Measurements from ENCODE around the gene FYCO1.

Gene FYCO1

GRCh38 chr3:45931496-45931895 is 64.1 kb downstream of the FYCO1 start:
- H3K23ac ChIP-seq (ENCODE audit: low read length in 2 of 2) = no peak overlapping the region
- H2BK15ac ChIP-seq (ENCODE audit: low read depth, poor library complexity, severe bottlenecking) = no peak overlapping the region
- no peak for DNase-seq
- no peaks in the 10 kb centered on the region for H3K27me3 ChIP-seq (ENCODE audit: control insufficient read depth in 1 of 2, insufficient read depth in 1 of 2, low read length in 2 of 2)
- H2AK5ac ChIP-seq (ENCODE audit: low read length, severe bottlenecking) = no peak overlapping the region
- H2BK5ac ChIP-seq (ENCODE audit: low read depth, low read length, poor library complexity, severe bottlenecking) = no peak overlapping the region
- 89% methylated on average over 5 of the region's 6 CpGs for WGBS
- no peaks in the 10 kb centered on the region for H3K9me3 ChIP-seq (ENCODE audit: control insufficient read depth, low read length)
- H3K36me3 ChIP-seq (ENCODE audit: control insufficient read depth in 1 of 2, insufficient read depth in 2 of 2, low read depth in 1 of 2, low read length in 2 of 2) = peaks cover 41 to 89% of the 10 kb centered on the region in 2 experiments
- no peak overlapping the region for H3K4me3 ChIP-seq (ENCODE audit: insufficient read depth in 1 of 2, low read depth in 1 of 2, low read length in 2 of 2)
- no peak overlapping the region for H3K4me2 ChIP-seq (ENCODE audit: low read length, poor library complexity, severe bottlenecking)
- H4K91ac ChIP-seq (ENCODE audit: low read length) = no peak overlapping the region
- H3K4ac ChIP-seq (ENCODE audit: low read depth in 1 of 2, low read length in 2 of 2) = no peak overlapping the region
- no peaks in the 10 kb centered on the region for H3K79me1 ChIP-seq (replicated peaks; ENCODE audit: low read length, poor library complexity, severe bottlenecking)
- no peak overlapping the region for H4K8ac ChIP-seq (ENCODE audit: low read length)
- no peak overlapping the region for H3K9ac ChIP-seq (ENCODE audit: low read length)
- no peak overlapping the region for H2BK12ac ChIP-seq (ENCODE audit: low read length in 2 of 2)
- H3K27ac ChIP-seq (ENCODE audit: low read length, poor library complexity, severe bottlenecking) = no peak overlapping the region
- no peak overlapping the region for H2BK120ac ChIP-seq (ENCODE audit: low read depth, low read length)
- no peak overlapping the region for H2AFZ ChIP-seq (ENCODE audit: low read depth, low read length)
- no peaks in the 10 kb centered on the region for H3K4me1 ChIP-seq (ENCODE audit: control insufficient read depth, insufficient read depth, low read depth, low read length)
- H3K18ac ChIP-seq (ENCODE audit: low read depth in 1 of 2, low read length in 2 of 2) = no peak overlapping the region
- H3K14ac ChIP-seq (ENCODE audit: low read length in 2 of 2) = no peak overlapping the region

DNA sequence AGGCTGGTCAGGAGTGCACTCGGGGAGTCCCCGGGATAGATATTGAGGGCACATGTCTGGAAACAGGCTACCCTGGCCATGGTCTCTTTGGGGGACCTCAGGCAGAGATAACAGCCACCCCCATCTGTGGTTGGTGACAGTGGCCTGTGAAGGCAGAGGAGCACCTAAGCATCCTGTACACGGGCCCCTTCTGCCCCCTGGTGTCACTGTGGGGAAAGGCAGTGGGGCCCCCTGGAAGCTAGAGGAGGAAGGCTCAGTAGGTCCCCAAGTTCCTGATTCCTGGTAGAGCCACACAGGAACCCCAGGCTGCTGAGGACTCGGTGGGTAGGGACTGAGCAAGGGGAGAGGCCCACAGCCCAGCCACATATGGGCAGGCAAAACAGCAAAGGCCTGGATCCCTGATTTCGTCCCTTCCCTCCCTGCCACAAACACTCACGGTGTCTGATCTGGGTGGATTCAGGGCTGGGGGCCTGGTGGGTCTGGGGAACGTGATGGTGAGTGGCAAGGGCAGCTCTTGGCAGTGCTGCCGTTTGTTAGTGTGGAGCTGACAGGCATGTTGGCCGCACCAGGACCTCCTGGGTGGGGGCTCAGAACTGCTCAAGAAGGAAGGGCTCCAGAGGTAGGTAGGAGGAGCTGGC is 66.5 kb downstream of the FYCO1 start:
- H2BK5ac ChIP-seq (ENCODE audit: low read depth, low read length, poor library complexity, severe bottlenecking) = no peak overlapping the region
- no peaks in the 10 kb centered on the region for H3K9me3 ChIP-seq (ENCODE audit: control insufficient read depth, low read length)
- no peak overlapping the region for H3K4me2 ChIP-seq (ENCODE audit: low read length, poor library complexity, severe bottlenecking)
- H3K27me3 ChIP-seq (ENCODE audit: control insufficient read depth in 1 of 2, insufficient read depth in 1 of 2, low read length in 2 of 2) = no peaks in the 10 kb centered on the region
- H3K4me3 ChIP-seq (ENCODE audit: insufficient read depth in 1 of 2, low read depth in 1 of 2, low read length in 2 of 2) = no peak overlapping the region
- no peak overlapping the region for H2AK5ac ChIP-seq (ENCODE audit: low read length, severe bottlenecking)
- DNase-seq = peak; percentile 52
- 67% methylated on average over 9 of the region's 9 CpGs for WGBS
- H3K23ac ChIP-seq (ENCODE audit: low read length in 2 of 2) = no peak overlapping the region
- H3K27ac ChIP-seq (ENCODE audit: low read length, poor library complexity, severe bottlenecking) = no peak overlapping the region
- H3K9ac ChIP-seq (ENCODE audit: low read length) = no peak overlapping the region
- no peak overlapping the region for H4K8ac ChIP-seq (ENCODE audit: low read length)
- no peaks in the 10 kb centered on the region for H3K79me1 ChIP-seq (replicated peaks; ENCODE audit: low read length, poor library complexity, severe bottlenecking)
- peaks cover 30 to 75% of the 10 kb centered on the region in 2 experiments for H3K36me3 ChIP-seq (ENCODE audit: control insufficient read depth in 1 of 2, insufficient read depth in 2 of 2, low read depth in 1 of 2, low read length in 2 of 2)
- no peak overlapping the region for H3K14ac ChIP-seq (ENCODE audit: low read length in 2 of 2)
- no peak overlapping the region for H3K4ac ChIP-seq (ENCODE audit: low read depth in 1 of 2, low read length in 2 of 2)
- H2BK12ac ChIP-seq (ENCODE audit: low read length in 2 of 2) = no peak overlapping the region
- no peak overlapping the region for H2BK120ac ChIP-seq (ENCODE audit: low read depth, low read length)
- no peak overlapping the region for H2BK15ac ChIP-seq (ENCODE audit: low read depth, poor library complexity, severe bottlenecking)
- no peak overlapping the region for H4K91ac ChIP-seq (ENCODE audit: low read length)
- H2AFZ ChIP-seq (ENCODE audit: low read depth, low read length) = no peak overlapping the region
- no peaks in the 10 kb centered on the region for H3K4me1 ChIP-seq (ENCODE audit: control insufficient read depth, insufficient read depth, low read depth, low read length)
- H3K18ac ChIP-seq (ENCODE audit: low read depth in 1 of 2, low read length in 2 of 2) = no peak overlapping the region

GRCh38 chr3:45927881-45928280 is 67.7 kb downstream of the FYCO1 start:
- Histone ChIP-seq H3K23ac (ENCODE audit: low read length in 2 of 2) (no peak overlapping the region), H2AFZ (ENCODE audit: low read depth, low read length) (no peak overlapping the region), H2BK5ac (ENCODE audit: low read depth, low read length, poor library complexity, severe bottlenecking) (no peak overlapping the region), H3K9me3 (ENCODE audit: control insufficient read depth, low read length) (no peaks in the 10 kb centered on the region), H3K27me3 (ENCODE audit: control insufficient read depth in 1 of 2, insufficient read depth in 1 of 2, low read length in 2 of 2) (no peaks in the 10 kb centered on the region), H3K4me3 (ENCODE audit: insufficient read depth in 1 of 2, low read depth in 1 of 2, low read length in 2 of 2) (no peak overlapping the region), H3K27ac (ENCODE audit: low read length, poor library complexity, severe bottlenecking) (no peak overlapping the region), H2BK15ac (ENCODE audit: low read depth, poor library complexity, severe bottlenecking) (no peak overlapping the region), H3K79me1 (replicated peaks; ENCODE audit: low read length, poor library complexity, severe bottlenecking) (no peaks in the 10 kb centered on the region), H2AK5ac (ENCODE audit: low read length, severe bottlenecking) (no peak overlapping the region), H3K36me3 (ENCODE audit: control insufficient read depth in 1 of 2, insufficient read depth in 2 of 2, low read depth in 1 of 2, low read length in 2 of 2) (peaks cover 41 to 75% of the 10 kb centered on the region in 2 experiments), H3K18ac (ENCODE audit: low read depth in 1 of 2, low read length in 2 of 2) (no peak overlapping the region), H4K91ac (ENCODE audit: low read length) (no peak overlapping the region), H3K4me1 (ENCODE audit: control insufficient read depth, insufficient read depth, low read depth, low read length) (no peaks in the 10 kb centered on the region), H4K8ac (ENCODE audit: low read length) (no peak overlapping the region), H2BK12ac (ENCODE audit: low read length in 2 of 2) (no peak overlapping the region), H3K4me2 (ENCODE audit: low read length, poor library complexity, severe bottlenecking) (no peak overlapping the region), H3K14ac (ENCODE audit: low read length in 2 of 2) (no peak overlapping the region), H3K9ac (ENCODE audit: low read length) (peak overlapping the region; percentile 60), H2BK120ac (ENCODE audit: low read depth, low read length) (no peak overlapping the region), H3K4ac (ENCODE audit: low read depth in 1 of 2, low read length in 2 of 2) (no peak overlapping the region)
- 95% methylated on average over 2 of the region's 2 CpGs for WGBS
- no peak for DNase-seq

DNA sequence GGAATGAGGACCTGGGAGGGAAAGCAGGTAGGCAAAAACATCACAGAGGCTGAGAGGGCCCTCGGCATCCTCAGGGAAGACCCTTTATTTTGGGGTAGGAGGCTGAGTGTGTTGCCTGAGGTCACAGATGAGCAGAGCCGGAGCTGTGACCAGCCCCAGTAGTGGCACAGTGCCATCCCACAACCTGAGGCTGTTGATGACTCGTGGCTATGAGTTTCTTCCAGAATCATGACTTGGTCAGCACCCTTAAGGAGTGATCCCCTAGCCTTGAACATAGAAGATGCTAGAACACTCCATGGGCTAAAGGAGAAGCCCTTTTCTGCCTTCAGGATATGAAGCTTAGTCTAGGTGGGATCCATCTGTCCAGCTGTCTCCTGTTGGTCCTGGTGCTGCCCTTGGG is 71.9 kb downstream of the FYCO1 start:
- DNase-seq = peak; percentile 24
- Histone ChIP-seq H3K18ac (ENCODE audit: low read depth in 1 of 2, low read length in 2 of 2) (no peak overlapping the region), H3K14ac (ENCODE audit: low read length in 2 of 2) (no peak overlapping the region), H3K79me1 (replicated peaks; ENCODE audit: low read length, poor library complexity, severe bottlenecking) (no peaks in the 10 kb centered on the region), H3K4ac (ENCODE audit: low read depth in 1 of 2, low read length in 2 of 2) (no peak overlapping the region), H3K4me1 (ENCODE audit: control insufficient read depth, insufficient read depth, low read depth, low read length) (no peaks in the 10 kb centered on the region), H3K27ac (ENCODE audit: low read length, poor library complexity, severe bottlenecking) (no peak overlapping the region), H3K36me3 (ENCODE audit: control insufficient read depth in 1 of 2, insufficient read depth in 2 of 2, low read depth in 1 of 2, low read length in 2 of 2) (peaks cover 37 to 75% of the 10 kb centered on the region in 2 experiments), H2BK12ac (ENCODE audit: low read length in 2 of 2) (no peak overlapping the region), H2BK15ac (ENCODE audit: low read depth, poor library complexity, severe bottlenecking) (no peak overlapping the region), H2AFZ (ENCODE audit: low read depth, low read length) (no peak overlapping the region), H4K91ac (ENCODE audit: low read length) (no peak overlapping the region), H3K4me2 (ENCODE audit: low read length, poor library complexity, severe bottlenecking) (no peak overlapping the region), H4K8ac (ENCODE audit: low read length) (no peak overlapping the region), H3K27me3 (ENCODE audit: control insufficient read depth in 1 of 2, insufficient read depth in 1 of 2, low read length in 2 of 2) (no peaks in the 10 kb centered on the region), H2BK5ac (ENCODE audit: low read depth, low read length, poor library complexity, severe bottlenecking) (no peak overlapping the region), H3K9ac (ENCODE audit: low read length) (no peak overlapping the region), H3K9me3 (ENCODE audit: control insufficient read depth, low read length) (no peaks in the 10 kb centered on the region), H3K23ac (ENCODE audit: low read length in 2 of 2) (no peak overlapping the region), H2BK120ac (ENCODE audit: low read depth, low read length) (no peak overlapping the region), H3K4me3 (ENCODE audit: insufficient read depth in 1 of 2, low read depth in 1 of 2, low read length in 2 of 2) (no peak overlapping the region), H2AK5ac (ENCODE audit: low read length, severe bottlenecking) (no peak overlapping the region)
- WGBS = 74% methylated on average over 3 of the region's 3 CpGs

All from mesenchymal stem cell (in vitro differentiated cells and primary cell).